Parathyroid adenoma (tissue), 2 donors: ENCODE measurements around the gene ZNF428.
A peak's percentile ranks its signal among the peaks of the same experiment; 100 is the strongest.
"Not testable (repeated sequence)": the region's sequence is repeated elsewhere in the genome, so short reads cannot be mapped to it uniquely, and the experiment has no call there.

ENCODE experiments used
- H2AFZ ChIP-seq: fragments of 300-600 bp; sonication (generic); one replicate; pipeline ENCODE4 v1.7.0; 2017; ENCODE audit warnings: antibody characterized with exemption, mild to moderate bottlenecking
- H3K27ac ChIP-seq: fragments of 300-600 bp; sonication (generic); one replicate; pipeline ENCODE4 v1.7.0; 2017
- H3K27me3 ChIP-seq: fragments of 300-600 bp; sonication (generic); one replicate; pipeline ENCODE4 v1.7.0; 2017; ENCODE audit warnings: low read length; ENCODE audit not compliant: control insufficient read depth, insufficient read depth
- H3K36me3 ChIP-seq: fragments of 300-600 bp; sonication (generic); one replicate; pipeline ENCODE4 v1.7.0; 2017; ENCODE audit warnings: low read length; ENCODE audit not compliant: control insufficient read depth, insufficient read depth
- H3K4me1 ChIP-seq: fragments of 300-600 bp; sonication (generic); one replicate; pipeline ENCODE4 v1.7.0; 2017; ENCODE audit warnings: control low read depth
- H3K4me2 ChIP-seq: fragments of 300-600 bp; sonication (generic); one replicate; pipeline ENCODE4 v1.7.0; 2017; ENCODE audit warnings: low read length
- H3K4me3 ChIP-seq: fragments of 300-600 bp; sonication (generic); one replicate; pipeline ENCODE4 v1.7.0; 2017; ENCODE audit warnings: low read depth, low read length
- H3K79me2 ChIP-seq: fragments of 300-600 bp; sonication (generic); one replicate; pipeline ENCODE4 v1.7.0; 2017; ENCODE audit warnings: control low read depth
- H3K9ac ChIP-seq: fragments of 300-600 bp; sonication (generic); one replicate; pipeline ENCODE4 v1.7.0; 2017; ENCODE audit warnings: mild to moderate bottlenecking
- H3K9me3 ChIP-seq: fragments of 300-600 bp; sonication (generic); one replicate; pipeline ENCODE4 v1.7.0; 2017; ENCODE audit warnings: low read length; ENCODE audit not compliant: control insufficient read depth
- CTCF ChIP-seq: fragments of 300-600 bp; sonication (generic); IDR thresholded peaks from one replicate; pipeline ENCODE4 v1.7.0; 2017; ENCODE audit warnings: antibody characterized with exemption, mild to moderate bottlenecking
- donor health status: primary hyperparathyroidism.

ZNF428 gene

GRCh38 chr19:43658001-43658400 is 38.6 kb upstream of the ZNF428 start:
- H3K27ac ChIP-seq, result no peak overlapping the region
- no peaks in the 10 kb centered on the region for H3K27me3 ChIP-seq
- no peaks in the 10 kb centered on the region for H3K4me1 ChIP-seq
- no peaks in the 10 kb centered on the region for H3K9me3 ChIP-seq
- TF ChIP-seq CTCF, result no peak
- no peak overlapping the region for H3K9ac ChIP-seq
- no peak overlapping the region for H2AFZ ChIP-seq
- no peak overlapping the region for H3K4me2 ChIP-seq
- no peaks in the 10 kb centered on the region for H3K79me2 ChIP-seq
- no peak overlapping the region for H3K4me3 ChIP-seq
- no peaks in the 10 kb centered on the region for H3K36me3 ChIP-seq

GRCh38 chr19:43656436-43656835 is 37.0 kb upstream of the ZNF428 start:
- Histone ChIP-seq H3K4me1 (no peaks in the 10 kb centered on the region), H3K79me2 (no peaks in the 10 kb centered on the region), H3K27ac (no peak overlapping the region), H3K4me2 (no peak overlapping the region), H3K36me3 (no peaks in the 10 kb centered on the region), H3K27me3 (no peaks in the 10 kb centered on the region), H2AFZ (no peak overlapping the region), H3K9me3 (no peaks in the 10 kb centered on the region), H3K9ac (no peak overlapping the region), H3K4me3 (no peak overlapping the region)
- no peak for TF ChIP-seq CTCF

DNA sequence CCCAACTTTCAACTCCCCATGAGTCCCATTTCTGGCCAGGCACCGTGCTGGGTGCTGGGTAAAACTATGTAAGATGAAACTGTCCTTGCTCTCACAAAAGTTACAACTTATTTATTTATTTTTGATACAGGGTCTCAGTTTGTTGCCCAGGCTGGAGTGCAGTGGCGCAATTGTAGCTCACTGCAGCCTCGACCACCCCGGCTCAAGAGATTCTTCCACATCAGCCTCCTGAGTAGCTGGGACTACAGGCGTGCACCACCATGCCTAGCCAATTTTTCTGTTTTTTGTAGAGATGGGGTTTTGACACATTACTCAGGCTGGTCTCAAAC is 33.1 kb upstream of the ZNF428 start:
- H3K36me3 ChIP-seq, result no peaks in the 10 kb centered on the region
- H3K4me2 ChIP-seq, result peak overlapping the region; percentile 29
- H3K4me1 ChIP-seq, result no peaks in the 10 kb centered on the region
- H2AFZ ChIP-seq, result peak overlapping the region; percentile 75
- no peaks in the 10 kb centered on the region for H3K27me3 ChIP-seq
- no peaks in the 10 kb centered on the region for H3K9me3 ChIP-seq
- no peaks in the 10 kb centered on the region for H3K79me2 ChIP-seq
- no peak for TF ChIP-seq CTCF
- H3K4me3 ChIP-seq, result peak overlapping the region; percentile 37
- no peak overlapping the region for H3K9ac ChIP-seq
- no peak overlapping the region for H3K27ac ChIP-seq

DNA sequence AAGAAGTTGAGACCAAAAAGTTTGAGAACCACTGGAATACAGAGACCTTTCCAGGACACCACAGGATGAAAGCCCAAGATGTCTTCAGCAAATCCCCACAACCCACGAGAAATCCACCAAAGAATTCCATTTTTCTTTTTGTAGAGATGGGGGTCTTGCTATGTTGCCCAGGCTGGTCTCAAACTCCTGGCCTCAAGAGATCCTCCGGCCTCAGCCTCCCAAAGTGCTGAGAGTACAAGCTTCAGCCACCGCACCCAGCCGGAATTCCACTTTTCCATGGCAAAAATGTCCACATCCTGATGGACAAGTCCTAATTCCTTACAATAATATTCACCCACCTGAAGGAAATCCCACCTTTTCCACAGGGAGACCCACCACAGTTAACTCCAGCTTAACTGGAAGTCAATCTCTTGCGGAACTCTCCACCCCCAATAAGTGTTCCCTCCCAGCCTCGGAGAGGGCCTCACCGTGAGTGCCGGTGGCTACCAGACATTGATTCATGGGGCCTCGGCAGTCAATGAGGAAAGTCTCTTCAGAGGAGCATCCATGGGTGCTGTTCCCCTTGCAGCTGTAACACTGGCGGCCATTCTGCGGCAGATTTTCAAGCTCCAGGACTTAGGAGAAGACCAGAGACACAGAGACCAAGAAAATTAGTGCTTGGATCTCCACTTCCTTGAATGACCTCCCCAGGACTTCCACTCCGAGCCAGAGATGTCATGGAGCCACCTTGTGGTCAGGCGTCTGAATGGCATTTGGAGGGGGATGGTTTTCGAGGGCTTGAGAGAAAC is 32.5 kb upstream of the ZNF428 start:
- H3K4me2 ChIP-seq, result peak overlapping the region; percentile 29
- no peaks in the 10 kb centered on the region for H3K79me2 ChIP-seq
- H3K4me3 ChIP-seq, result peak overlapping the region; percentile 37
- no peaks in the 10 kb centered on the region for H3K9me3 ChIP-seq
- no peaks in the 10 kb centered on the region for H3K4me1 ChIP-seq
- no peak overlapping the region for H3K27ac ChIP-seq
- no peak overlapping the region for H3K9ac ChIP-seq
- H3K36me3 ChIP-seq, result no peaks in the 10 kb centered on the region
- TF ChIP-seq CTCF, result peak; percentile 93
- no peaks in the 10 kb centered on the region for H3K27me3 ChIP-seq
- peak overlapping the region; percentile 75 for H2AFZ ChIP-seq

DNA sequence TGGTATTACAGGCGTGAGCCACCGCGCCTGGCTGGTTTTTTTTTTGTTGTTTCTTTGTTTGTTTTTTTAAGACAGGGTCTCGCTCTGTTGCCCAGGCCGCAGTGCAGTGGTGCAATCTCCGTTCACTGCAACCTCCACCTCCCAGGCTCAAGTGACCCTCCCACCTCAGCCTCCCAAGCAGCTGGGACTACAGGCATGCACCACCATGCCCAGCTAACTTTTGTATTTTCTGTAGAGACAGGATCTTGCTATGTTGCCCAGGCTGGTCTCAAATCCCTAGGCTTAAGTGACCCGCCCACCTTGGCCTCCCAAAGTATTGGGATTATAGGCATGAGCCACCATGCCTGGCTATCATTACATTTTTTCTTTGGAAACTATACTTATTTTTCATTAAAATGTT is 30.8 kb upstream of the ZNF428 start:
- H2AFZ ChIP-seq, H3K9me3 ChIP-seq, H3K27me3 ChIP-seq, H3K79me2 ChIP-seq, H3K4me3 ChIP-seq, H3K36me3 ChIP-seq, H3K27ac ChIP-seq, H3K9ac ChIP-seq, H3K4me1 ChIP-seq, H3K4me2 ChIP-seq: not testable (repeated sequence)
